ENCODE results near the gene KLHL2. TPM values are rescaled to one million over a fixed set of nuclear protein-coding genes. Genes with fewer than 3 reads are reported as not detected.
A peak's percentile ranks its signal among the peaks of the same experiment; 100 is the strongest.

The KLHL2 gene
- total and polyA plus RNA-seq, 2 experiments from 2014 or later: 7.1 to 14.8 TPM

DNA sequence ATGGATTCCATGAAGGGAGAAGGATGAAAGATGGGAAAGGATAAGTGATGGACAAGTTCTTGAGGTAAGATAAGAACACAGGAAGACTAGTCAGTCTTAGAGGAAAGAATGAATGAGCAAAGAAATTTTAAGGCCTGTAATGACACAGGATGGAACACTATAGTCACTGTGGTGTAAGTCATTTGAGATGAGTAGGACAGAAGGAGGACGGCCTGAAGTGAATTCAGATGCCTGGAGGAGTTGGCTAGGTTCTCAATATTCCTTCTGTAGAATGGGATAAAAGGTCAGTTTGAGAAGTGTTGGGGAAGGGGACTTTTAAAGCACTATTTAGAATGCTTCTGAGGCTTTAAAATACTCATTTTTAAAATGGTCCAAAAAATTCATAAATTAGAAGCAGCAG, 124.0 kb downstream of the KLHL2 start:
- Mint-ChIP-seq H3K9me3 (no peaks in the 10 kb centered on the region), H3K4me3 (peak overlapping the region; percentile 66; the same call in 2 of the 3 replicates), H3K27ac (no peak overlapping the region), H3K36me3 (ENCODE audit: low read depth) (peaks cover 44% of the 10 kb centered on the region), H3K27me3 (ENCODE audit: insufficient read depth, low read depth, poor library complexity) (peaks cover 2% of the 10 kb centered on the region), H3K4me1 (peaks cover 38% of the 10 kb centered on the region)
- no peak overlapping the region for H2AFZ ChIP-seq
- peaks cover 42% of the 10 kb centered on the region for H3K4me1 ChIP-seq (ENCODE audit: insufficient read depth)
- no peaks in the 10 kb centered on the region; the same call in 1 of the 2 replicates for H3F3A ChIP-seq (replicated peaks; ENCODE audit: low read depth)
- peak overlapping the region; percentile 98 for H3K4me2 ChIP-seq
- no peaks in the 10 kb centered on the region for H3K27me3 ChIP-seq (ENCODE audit: insufficient read depth)
- peaks cover 88% of the 10 kb centered on the region for H3K79me2 ChIP-seq (replicated peaks; ENCODE audit: insufficient read depth)
- no peak overlapping the region for H3K27ac ChIP-seq (ENCODE audit: low read depth)
- ATAC-seq: no peak
- H3K36me3 ChIP-seq (ENCODE audit: insufficient read depth): peaks cover 55% of the 10 kb centered on the region
- no peaks in the 10 kb centered on the region for H3K9me2 ChIP-seq (ENCODE audit: insufficient read depth)
- peak; percentile 51 for DNase-seq (ENCODE audit: low spot score)
- no peak for TF ChIP-seq POLR2AphosphoS5 (IDR thresholded peaks at IDR 0.05; ENCODE audit: low read depth)
- TF ChIP-seq ZNF331 (CRISPR knock-in tag; IDR thresholded peaks at IDR 0.05; ENCODE audit: low read depth): no peak
- TF ChIP-seq JUNB (IDR thresholded peaks at IDR 0.05; ENCODE audit: unreplicated experiment): no peak
- TF ChIP-seq, protein P1, sequence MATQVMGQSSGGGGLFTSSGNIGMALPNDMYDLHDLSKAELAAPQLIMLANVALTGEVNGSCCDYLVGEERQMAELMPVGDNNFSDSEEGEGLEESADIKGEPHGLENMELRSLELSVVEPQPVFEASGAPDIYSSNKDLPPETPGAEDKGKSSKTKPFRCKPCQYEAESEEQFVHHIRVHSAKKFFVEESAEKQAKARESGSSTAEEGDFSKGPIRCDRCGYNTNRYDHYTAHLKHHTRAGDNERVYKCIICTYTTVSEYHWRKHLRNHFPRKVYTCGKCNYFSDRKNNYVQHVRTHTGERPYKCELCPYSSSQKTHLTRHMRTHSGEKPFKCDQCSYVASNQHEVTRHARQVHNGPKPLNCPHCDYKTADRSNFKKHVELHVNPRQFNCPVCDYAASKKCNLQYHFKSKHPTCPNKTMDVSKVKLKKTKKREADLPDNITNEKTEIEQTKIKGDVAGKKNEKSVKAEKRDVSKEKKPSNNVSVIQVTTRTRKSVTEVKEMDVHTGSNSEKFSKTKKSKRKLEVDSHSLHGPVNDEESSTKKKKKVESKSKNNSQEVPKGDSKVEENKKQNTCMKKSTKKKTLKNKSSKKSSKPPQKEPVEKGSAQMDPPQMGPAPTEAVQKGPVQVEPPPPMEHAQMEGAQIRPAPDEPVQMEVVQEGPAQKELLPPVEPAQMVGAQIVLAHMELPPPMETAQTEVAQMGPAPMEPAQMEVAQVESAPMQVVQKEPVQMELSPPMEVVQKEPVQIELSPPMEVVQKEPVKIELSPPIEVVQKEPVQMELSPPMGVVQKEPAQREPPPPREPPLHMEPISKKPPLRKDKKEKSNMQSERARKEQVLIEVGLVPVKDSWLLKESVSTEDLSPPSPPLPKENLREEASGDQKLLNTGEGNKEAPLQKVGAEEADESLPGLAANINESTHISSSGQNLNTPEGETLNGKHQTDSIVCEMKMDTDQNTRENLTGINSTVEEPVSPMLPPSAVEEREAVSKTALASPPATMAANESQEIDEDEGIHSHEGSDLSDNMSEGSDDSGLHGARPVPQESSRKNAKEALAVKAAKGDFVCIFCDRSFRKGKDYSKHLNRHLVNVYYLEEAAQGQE (IDR thresholded peaks at IDR 0.05; ENCODE audit: unreplicated experiment): no peak
- TF ChIP-seq EZH2phosphoT487 (IDR thresholded peaks at IDR 0.05; ENCODE audit: unreplicated experiment): no peak
- TF ChIP-seq, protein P2, sequence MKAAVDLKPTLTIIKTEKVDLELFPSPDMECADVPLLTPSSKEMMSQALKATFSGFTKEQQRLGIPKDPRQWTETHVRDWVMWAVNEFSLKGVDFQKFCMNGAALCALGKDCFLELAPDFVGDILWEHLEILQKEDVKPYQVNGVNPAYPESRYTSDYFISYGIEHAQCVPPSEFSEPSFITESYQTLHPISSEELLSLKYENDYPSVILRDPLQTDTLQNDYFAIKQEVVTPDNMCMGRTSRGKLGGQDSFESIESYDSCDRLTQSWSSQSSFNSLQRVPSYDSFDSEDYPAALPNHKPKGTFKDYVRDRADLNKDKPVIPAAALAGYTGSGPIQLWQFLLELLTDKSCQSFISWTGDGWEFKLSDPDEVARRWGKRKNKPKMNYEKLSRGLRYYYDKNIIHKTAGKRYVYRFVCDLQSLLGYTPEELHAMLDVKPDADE (IDR thresholded peaks at IDR 0.05): no peak
- no peak for TF ChIP-seq EZH2 (IDR thresholded peaks at IDR 0.05; ENCODE audit: low read depth, unreplicated experiment)
- TF ChIP-seq, protein P3, sequence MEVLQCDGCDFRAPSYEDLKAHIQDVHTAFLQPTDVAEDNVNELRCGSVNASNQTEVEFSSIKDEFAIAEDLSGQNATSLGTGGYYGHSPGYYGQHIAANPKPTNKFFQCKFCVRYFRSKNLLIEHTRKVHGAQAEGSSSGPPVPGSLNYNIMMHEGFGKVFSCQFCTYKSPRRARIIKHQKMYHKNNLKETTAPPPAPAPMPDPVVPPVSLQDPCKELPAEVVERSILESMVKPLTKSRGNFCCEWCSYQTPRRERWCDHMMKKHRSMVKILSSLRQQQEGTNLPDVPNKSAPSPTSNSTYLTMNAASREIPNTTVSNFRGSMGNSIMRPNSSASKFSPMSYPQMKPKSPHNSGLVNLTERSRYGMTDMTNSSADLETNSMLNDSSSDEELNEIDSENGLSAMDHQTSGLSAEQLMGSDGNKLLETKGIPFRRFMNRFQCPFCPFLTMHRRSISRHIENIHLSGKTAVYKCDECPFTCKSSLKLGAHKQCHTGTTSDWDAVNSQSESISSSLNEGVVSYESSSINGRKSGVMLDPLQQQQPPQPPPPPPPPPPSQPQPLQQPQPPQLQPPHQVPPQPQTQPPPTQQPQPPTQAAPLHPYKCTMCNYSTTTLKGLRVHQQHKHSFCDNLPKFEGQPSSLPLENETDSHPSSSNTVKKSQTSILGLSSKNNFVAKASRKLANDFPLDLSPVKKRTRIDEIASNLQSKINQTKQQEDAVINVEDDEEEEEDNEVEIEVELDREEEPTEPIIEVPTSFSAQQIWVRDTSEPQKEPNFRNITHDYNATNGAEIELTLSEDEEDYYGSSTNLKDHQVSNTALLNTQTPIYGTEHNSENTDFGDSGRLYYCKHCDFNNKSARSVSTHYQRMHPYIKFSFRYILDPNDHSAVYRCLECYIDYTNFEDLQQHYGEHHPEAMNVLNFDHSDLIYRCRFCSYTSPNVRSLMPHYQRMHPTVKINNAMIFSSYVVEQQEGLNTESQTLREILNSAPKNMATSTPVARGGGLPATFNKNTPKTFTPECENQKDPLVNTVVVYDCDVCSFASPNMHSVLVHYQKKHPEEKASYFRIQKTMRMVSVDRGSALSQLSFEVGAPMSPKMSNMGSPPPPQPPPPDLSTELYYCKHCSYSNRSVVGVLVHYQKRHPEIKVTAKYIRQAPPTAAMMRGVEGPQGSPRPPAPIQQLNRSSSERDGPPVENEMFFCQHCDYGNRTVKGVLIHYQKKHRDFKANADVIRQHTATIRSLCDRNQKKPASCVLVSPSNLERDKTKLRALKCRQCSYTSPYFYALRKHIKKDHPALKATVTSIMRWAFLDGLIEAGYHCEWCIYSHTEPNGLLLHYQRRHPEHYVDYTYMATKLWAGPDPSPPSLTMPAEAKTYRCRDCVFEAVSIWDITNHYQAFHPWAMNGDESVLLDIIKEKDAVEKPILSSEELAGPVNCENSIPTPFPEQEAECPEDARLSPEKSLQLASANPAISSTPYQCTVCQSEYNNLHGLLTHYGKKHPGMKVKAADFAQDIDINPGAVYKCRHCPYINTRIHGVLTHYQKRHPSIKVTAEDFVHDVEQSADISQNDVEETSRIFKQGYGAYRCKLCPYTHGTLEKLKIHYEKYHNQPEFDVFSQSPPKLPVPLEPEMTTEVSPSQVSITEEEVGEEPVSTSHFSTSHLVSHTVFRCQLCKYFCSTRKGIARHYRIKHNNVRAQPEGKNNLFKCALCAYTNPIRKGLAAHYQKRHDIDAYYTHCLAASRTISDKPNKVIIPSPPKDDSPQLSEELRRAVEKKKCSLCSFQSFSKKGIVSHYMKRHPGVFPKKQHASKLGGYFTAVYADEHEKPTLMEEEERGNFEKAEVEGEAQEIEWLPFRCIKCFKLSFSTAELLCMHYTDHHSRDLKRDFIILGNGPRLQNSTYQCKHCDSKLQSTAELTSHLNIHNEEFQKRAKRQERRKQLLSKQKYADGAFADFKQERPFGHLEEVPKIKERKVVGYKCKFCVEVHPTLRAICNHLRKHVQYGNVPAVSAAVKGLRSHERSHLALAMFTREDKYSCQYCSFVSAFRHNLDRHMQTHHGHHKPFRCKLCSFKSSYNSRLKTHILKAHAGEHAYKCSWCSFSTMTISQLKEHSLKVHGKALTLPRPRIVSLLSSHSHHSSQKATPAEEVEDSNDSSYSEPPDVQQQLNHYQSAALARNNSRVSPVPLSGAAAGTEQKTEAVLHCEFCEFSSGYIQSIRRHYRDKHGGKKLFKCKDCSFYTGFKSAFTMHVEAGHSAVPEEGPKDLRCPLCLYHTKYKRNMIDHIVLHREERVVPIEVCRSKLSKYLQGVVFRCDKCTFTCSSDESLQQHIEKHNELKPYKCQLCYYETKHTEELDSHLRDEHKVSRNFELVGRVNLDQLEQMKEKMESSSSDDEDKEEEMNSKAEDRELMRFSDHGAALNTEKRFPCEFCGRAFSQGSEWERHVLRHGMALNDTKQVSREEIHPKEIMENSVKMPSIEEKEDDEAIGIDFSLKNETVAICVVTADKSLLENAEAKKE (CRISPR knock-in tag; IDR thresholded peaks at IDR 0.05): no peak
- peaks cover 79% of the 10 kb centered on the region for H4K20me1 ChIP-seq (replicated peaks; ENCODE audit: insufficient read depth)
- peak overlapping the region; percentile 99 for H3K4me3 ChIP-seq

Data from GM23338 (cell line).